CD4-positive, alpha-beta memory T cell (primary cell): ENCODE results near the gene LFNG. TPM values are rescaled to one million over a fixed set of nuclear protein-coding genes. Genes with fewer than 3 reads are reported as not detected.
A peak's percentile ranks its signal among the peaks of the same experiment; 100 is the strongest.

Source experiments
- CTCF ChIA-PET: fragments of 350-600 bp; sonication (Branson Sonifier 250); formaldehyde crosslinking; loops from one replicate; lab custom pipeline; 2021; ENCODE audit warnings: inconsistent platforms; ENCODE audit not compliant: partially characterized antibody; lab: Charles Lee
- POLR2A ChIA-PET: fragments of 350-600 bp; sonication (Branson Sonifier 250); formaldehyde crosslinking; loops from one replicate; lab custom pipeline; 2021; ENCODE audit not compliant: partially characterized antibody; lab: Charles Lee
- DNase-seq, 5 donors: peaks; one replicate each; pipeline versions ENCODE4 v3.0.0 to v3.0.0-alpha.2; 2020 to 2022; ENCODE audit warnings: mixed read lengths in 1 of 5
- H3K27ac ChIP-seq: one replicate; pipeline ENCODE4 v1.7.0; 2013; ENCODE audit warnings: low read depth, low read length
- H3K27me3 ChIP-seq: 2 replicates; pipeline ENCODE4 v1.7.0; 2013; ENCODE audit warnings: mild to moderate bottlenecking, low read length, moderate library complexity; ENCODE audit not compliant: insufficient read depth
- H3K36me3 ChIP-seq: 2 replicates; pipeline ENCODE4 v1.7.0; 2013; ENCODE audit warnings: mild to moderate bottlenecking, low read length, moderate library complexity; ENCODE audit not compliant: insufficient read depth
- H3K4me1 ChIP-seq: 2 replicates; pipeline ENCODE4 v1.7.0; 2013; ENCODE audit warnings: mild to moderate bottlenecking, low read length, moderate library complexity; ENCODE audit not compliant: insufficient read depth
- H3K4me3 ChIP-seq, 2 donors: one replicate each; pipeline ENCODE4 v1.7.0; 2013; ENCODE audit warnings: low read length in 2 of 2, mild to moderate bottlenecking in 1 of 2
- H3K9me3 ChIP-seq, 2 donors: one replicate each; pipeline ENCODE4 v1.7.0; 2013; ENCODE audit warnings: low read length in 2 of 2, control low read depth in 1 of 2; ENCODE audit not compliant: control insufficient read depth in 1 of 2
- H3K27ac Mint-ChIP-seq, 7 donors: one replicate each; pipeline ENCODE4 v1.8.0; 2020 to 2021; ENCODE audit warnings: mixed read lengths in 7 of 7, mild to moderate bottlenecking in 6 of 7, inconsistent platforms in 3 of 7, moderate library complexity in 3 of 7
- H3K27me3 Mint-ChIP-seq, 2 donors: one replicate each; pipeline ENCODE4 v1.8.0; 2020 to 2021; ENCODE audit warnings: mixed read lengths in 2 of 2
- H3K36me3 Mint-ChIP-seq, 2 donors: one replicate each; pipeline ENCODE4 v1.8.0; 2020 to 2021; ENCODE audit warnings: mixed read lengths in 2 of 2, inconsistent platforms in 1 of 2, mild to moderate bottlenecking in 1 of 2
- H3K4me1 Mint-ChIP-seq, 4 donors: one replicate each; pipeline ENCODE4 v1.8.0; 2020 to 2021; ENCODE audit warnings: mixed read lengths in 4 of 4, mild to moderate bottlenecking in 1 of 4
- H3K4me3 Mint-ChIP-seq, 8 donors: one replicate each; pipeline ENCODE4 v1.8.0; 2020 to 2021; ENCODE audit warnings: mixed read lengths in 8 of 8, mild to moderate bottlenecking in 7 of 8, moderate library complexity in 6 of 8, inconsistent platforms in 3 of 8
- H3K9me3 Mint-ChIP-seq, 8 donors: one replicate each; pipeline ENCODE4 v1.8.0; 2020 to 2021; ENCODE audit warnings: mixed read lengths in 8 of 8, mild to moderate bottlenecking in 5 of 8, inconsistent platforms in 3 of 8, moderate library complexity in 1 of 8
- intact Hi-C: fragments of 100-400 bp; cut with micrococcal nuclease; formaldehyde crosslinking; loops from one replicate; pipeline ENCODE4 v1.15.1; 2023
- polyA plus RNA-seq, 2 donors: library from polyadenylated mRNA; unstranded; fragments of 300-500 nt; fragmentation: Illumina TruSeq; gene quantifications; one replicate each; pipeline ENCODE4 v1.2.3, GENCODE V29; 2021
- total RNA-seq, 2 experiments: library from RNA; stranded (reverse); gene quantifications; one replicate each; pipeline ENCODE4 v1.2.3, GENCODE V29; 2021

LFNG gene
- total and polyA plus RNA-seq, 4 experiments from 2014 or later = 0.09 to 127 (median 64.3) TPM

- POLR2A ChIA-PET = interaction anchor here (0.7 to 7.2 kb wide), 16 partner anchors 10 to 202 kb away, joined by 3 to 511 read pairs (median 6); partner anchors contain the start of genes BRAT1, CHST12, EIF3B and IQCE
- Mint-ChIP-seq H3K36me3 (no peaks in the 10 kb centered on the region), H3K27me3 (no peaks in the 10 kb centered on the region), H3K9me3 (no peaks in the 10 kb centered on the region), H3K4me3 (peak overlapping the region; percentile 74 to 87 (median 81)), H3K4me1 (peaks cover 29 to 63% (median 50%) of the 10 kb centered on the region in 4 donors), H3K27ac (peak overlapping the region; percentile 95 to 99 (median 98))
- no peaks in the 10 kb centered on the region for H3K27me3 ChIP-seq
- no peaks in the 10 kb centered on the region for H3K36me3 ChIP-seq
- peak; percentile 85 to 96 (median 90) for DNase-seq
- H3K4me1 ChIP-seq = peaks cover 61% of the 10 kb centered on the region
- no peaks in the 10 kb centered on the region for H3K9me3 ChIP-seq
- CTCF ChIA-PET = interaction anchor here (0.9 to 4.6 kb wide), 6 partner anchors 20 to 172 kb away, joined by 3 to 29 read pairs (median 4); no protein-coding TSS in a partner anchor
- H3K4me3 ChIP-seq = peak overlapping the region; percentile 31 to 39
- intact Hi-C loops = loop anchor here (1.0 to 5.0 kb wide), 6 partner anchors 11 to 334 kb away; partner anchors contain the start of genes BRAT1, CHST12, GNA12 and LFNG
- H3K27ac ChIP-seq = peak overlapping the region; percentile 73
Observed at GRCh38 chr7:2508327-2509215, 11.0 kb upstream of the LFNG start.

DNA sequence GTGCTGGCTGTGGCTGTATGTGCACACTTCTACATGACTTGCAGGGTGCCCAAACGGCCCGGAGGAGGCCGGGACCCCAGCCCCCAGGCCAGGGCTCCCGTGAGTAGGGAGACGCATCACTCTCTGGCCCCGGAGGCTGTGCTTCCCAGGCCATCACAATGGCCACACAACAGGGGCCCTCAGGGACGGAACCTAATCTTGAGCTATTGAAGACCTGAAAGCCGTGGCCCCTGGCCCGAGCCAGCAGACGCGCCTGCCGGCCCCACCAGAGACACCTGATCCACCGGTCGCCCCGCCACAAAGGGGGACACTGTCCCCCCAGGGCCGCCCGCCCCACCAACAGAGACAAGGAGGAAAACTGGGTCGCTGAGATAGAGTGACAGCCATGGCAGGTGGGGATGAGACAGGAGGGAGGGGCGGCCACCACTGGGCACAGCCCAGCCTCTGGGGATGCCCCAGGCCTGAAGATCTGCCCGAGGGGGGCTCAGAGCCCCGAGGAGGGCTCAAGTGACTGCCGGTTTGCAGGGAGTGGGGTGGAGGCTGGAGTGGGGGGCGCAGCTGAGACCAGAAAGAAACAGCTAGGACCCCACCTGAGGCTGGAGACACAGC is 10.2 kb upstream of the LFNG start:
- H3K4me1 ChIP-seq = peaks cover 63% of the 10 kb centered on the region

GRCh38 chr7:2510130-2510776 is 9.3 kb upstream of the LFNG start:
- peak overlapping the region; percentile 52 to 89 (median 78) for H3K4me3 Mint-ChIP-seq
- H3K27me3 Mint-ChIP-seq = no peaks in the 10 kb centered on the region
- H3K27ac Mint-ChIP-seq = peak overlapping the region; percentile 95 to 99 (median 97)
- no peaks in the 10 kb centered on the region for H3K9me3 Mint-ChIP-seq
- Histone ChIP-seq H3K4me3 (peak overlapping the region in 1 of 2 donors; percentile 53), H3K36me3 (no peaks in the 10 kb centered on the region), H3K27ac (peak overlapping the region; percentile 73), H3K9me3 (no peaks in the 10 kb centered on the region), H3K4me1 (peaks cover 63% of the 10 kb centered on the region), H3K27me3 (no peaks in the 10 kb centered on the region)
- intact Hi-C loops = no loop called here
- POLR2A ChIA-PET = interaction anchor here (0.8 to 7.2 kb wide), 14 partner anchors 10 to 200 kb away, joined by 3 to 511 read pairs (median 4); partner anchors contain the start of genes BRAT1, CHST12, IQCE and LFNG
- no peaks in the 10 kb centered on the region for H3K36me3 Mint-ChIP-seq
- H3K4me1 Mint-ChIP-seq = peaks cover 29 to 62% (median 51%) of the 10 kb centered on the region in 4 donors
- no peak for DNase-seq
- CTCF ChIA-PET = interaction anchor here (0.6 to 4.6 kb wide), 3 partner anchors 10 to 18 kb away, joined by 3 to 29 read pairs (median 4); no protein-coding TSS in a partner anchor

More for the DNA sequence above, 10.2 kb upstream of the LFNG start:
- H3K4me1 Mint-ChIP-seq = peaks cover 29 to 62% (median 51%) of the 10 kb centered on the region in 4 donors
- no peaks in the 10 kb centered on the region for H3K36me3 ChIP-seq
- no peaks in the 10 kb centered on the region for H3K36me3 Mint-ChIP-seq
- CTCF ChIA-PET = interaction anchor here (1.1 to 4.6 kb wide), 4 partner anchors 19 to 48 kb away, joined by 3 to 29 read pairs (median 4); no protein-coding TSS in a partner anchor
- intact Hi-C loops = loop anchor here (5.0 kb wide), 2 partner anchors 107 to 333 kb away; partner anchors contain the start of genes CHST12 and GNA12
- H3K9me3 ChIP-seq = no peaks in the 10 kb centered on the region
- H3K4me3 Mint-ChIP-seq = peak overlapping the region; percentile 74 to 87 (median 81)
- H3K27me3 Mint-ChIP-seq = no peaks in the 10 kb centered on the region
- peak overlapping the region; percentile 95 to 99 (median 98) for H3K27ac Mint-ChIP-seq
- peak overlapping the region; percentile 73 for H3K27ac ChIP-seq
- H3K27me3 ChIP-seq = no peaks in the 10 kb centered on the region
- H3K9me3 Mint-ChIP-seq = no peaks in the 10 kb centered on the region
- peak overlapping the region in 1 of 2 donors; percentile 39 for H3K4me3 ChIP-seq
- POLR2A ChIA-PET = interaction anchor here (0.7 to 7.2 kb wide), 17 partner anchors 9 to 201 kb away, joined by 3 to 511 read pairs (median 6); partner anchors contain the start of genes BRAT1, CHST12, EIF3B and IQCE
- no peak for DNase-seq

- Histone ChIP-seq H3K27me3 (no peaks in the 10 kb centered on the region), H3K9me3 (no peaks in the 10 kb centered on the region), H3K4me3 (peak overlapping the region in 1 of 2 donors; percentile 53), H3K36me3 (no peaks in the 10 kb centered on the region), H3K4me1 (peaks cover 63% of the 10 kb centered on the region), H3K27ac (peak overlapping the region; percentile 73)
- ChIA-PET POLR2A (interaction anchor here (0.8 to 7.2 kb wide), 17 partner anchors 11 to 630 kb away, joined by 3 to 511 read pairs (median 3); partner anchors contain the start of genes BRAT1 and LFNG), CTCF (interaction anchor here (1.4 to 4.6 kb wide), 2 partner anchors 12 to 17 kb away, joined by 4 to 29 read pairs; no protein-coding TSS in a partner anchor)
- intact Hi-C loops = no loop called here
- Mint-ChIP-seq H3K27me3 (no peaks in the 10 kb centered on the region), H3K27ac (peak overlapping the region; percentile 95 to 99 (median 97)), H3K4me3 (peak overlapping the region; percentile 73 to 89 (median 80)), H3K9me3 (no peaks in the 10 kb centered on the region), H3K36me3 (no peaks in the 10 kb centered on the region), H3K4me1 (peaks cover 29 to 62% (median 51%) of the 10 kb centered on the region in 4 donors)
- peak; percentile 64 to 81 (median 66) for DNase-seq
Observed at GRCh38 chr7:2510909-2511768, 8.4 kb upstream of the LFNG start.

- no peaks in the 10 kb centered on the region for H3K36me3 Mint-ChIP-seq
- H3K4me3 ChIP-seq = peak overlapping the region in 1 of 2 donors; percentile 53
- no peaks in the 10 kb centered on the region for H3K27me3 Mint-ChIP-seq
- H3K27ac Mint-ChIP-seq = peak overlapping the region; percentile 95 to 99 (median 97)
- ChIA-PET CTCF (interaction anchor here (1.4 to 4.6 kb wide), 2 partner anchors 13 to 17 kb away, joined by 4 to 29 read pairs; no protein-coding TSS in a partner anchor), POLR2A (interaction anchor here (0.9 to 7.2 kb wide), 12 partner anchors 11 to 631 kb away, joined by 3 to 511 read pairs (median 3); partner anchors contain the start of gene LFNG)
- H3K36me3 ChIP-seq = no peaks in the 10 kb centered on the region
- peaks cover 63% of the 10 kb centered on the region for H3K4me1 ChIP-seq
- no peak for DNase-seq
- H3K27ac ChIP-seq = peak overlapping the region; percentile 73
- intact Hi-C loops = no loop called here
- peak overlapping the region; percentile 73 to 89 (median 80) for H3K4me3 Mint-ChIP-seq
- H3K27me3 ChIP-seq = no peaks in the 10 kb centered on the region
- no peaks in the 10 kb centered on the region for H3K9me3 ChIP-seq
- H3K9me3 Mint-ChIP-seq = no peaks in the 10 kb centered on the region
- peaks cover 29 to 62% (median 51%) of the 10 kb centered on the region in 4 donors for H3K4me1 Mint-ChIP-seq
Observed at GRCh38 chr7:2511769-2512168, 7.8 kb upstream of the LFNG start.
